HG03045 (cell line): ENCODE results near the gene PRKCQ.
A peak's percentile ranks its signal among the peaks of the same experiment; 100 is the strongest.

Source experiments
- ATAC-seq: cut with Tn5 transposase; IDR thresholded peaks from one replicate; pipeline ENCODE4 v1.9.1; 2021; ENCODE audit warnings: mild to moderate bottlenecking, moderate library complexity; ENCODE audit not compliant: unreplicated experiment

Gene PRKCQ

DNA sequence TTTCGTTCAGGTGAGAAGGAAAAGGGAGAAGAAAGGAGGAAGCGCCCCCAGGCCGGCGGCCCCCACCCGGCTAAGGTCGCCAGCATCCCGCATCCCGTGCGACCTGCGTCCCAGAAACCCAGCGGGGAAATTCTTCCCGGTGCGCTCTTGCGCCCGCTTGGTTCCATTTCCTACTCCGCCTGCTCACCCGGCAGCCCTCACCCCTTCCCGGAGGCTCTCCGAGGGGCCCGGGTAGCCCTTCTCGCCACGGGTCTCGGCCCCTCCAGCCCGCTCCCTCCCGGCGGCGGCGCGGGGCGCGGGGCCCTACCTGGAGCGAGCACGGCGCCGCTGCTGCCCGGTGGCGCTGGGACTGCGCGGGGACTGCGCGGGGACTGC is at the start of gene PRKCQ:
Gene PRKCQ, minus strand, starts transcription at position 373 of the 375 bp plus-strand sequence. CDS start 65,141 bp downstream, outside the sequence.
- peak; percentile 25 for ATAC-seq

DNA sequence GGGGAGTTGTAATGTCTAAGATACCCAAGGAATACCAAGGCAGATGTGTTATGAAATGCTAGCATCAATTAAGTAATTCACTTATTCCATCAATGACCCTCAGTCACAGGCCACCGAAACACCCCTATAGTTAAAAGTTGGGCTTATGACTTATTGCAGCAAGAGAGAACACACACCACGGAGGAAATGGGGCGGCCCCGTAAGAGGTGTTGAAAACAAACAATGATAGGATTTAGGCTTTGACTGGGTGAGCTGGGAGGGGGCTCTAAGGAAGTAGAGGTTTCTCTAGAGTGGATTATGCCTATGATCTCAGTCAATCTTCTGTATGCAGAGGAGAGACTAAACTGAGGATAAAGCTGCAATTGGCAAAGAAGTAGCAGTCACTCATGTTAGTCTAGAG is 45.4 kb upstream of the PRKCQ start:
- no peak for ATAC-seq

DNA sequence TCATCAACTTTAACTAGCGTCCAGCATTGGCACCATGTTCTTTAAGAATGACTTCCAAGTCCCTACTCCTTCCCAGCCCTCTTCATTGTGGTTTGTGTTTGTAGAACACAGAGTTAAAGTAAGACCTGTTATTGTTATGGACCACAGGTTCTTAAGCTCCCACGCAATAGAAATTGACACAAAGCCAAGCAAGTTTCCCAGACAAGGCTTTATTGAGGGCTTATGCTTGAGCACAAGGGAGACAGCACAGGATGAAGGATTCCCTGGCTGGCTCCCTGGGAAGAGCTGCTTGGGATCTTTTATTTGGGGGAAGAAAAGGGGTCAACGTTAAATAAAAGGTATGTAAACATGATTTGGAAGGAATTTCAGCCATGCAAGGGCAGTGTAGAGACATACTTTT is 44.3 kb upstream of the PRKCQ start:
- no peak for ATAC-seq

DNA sequence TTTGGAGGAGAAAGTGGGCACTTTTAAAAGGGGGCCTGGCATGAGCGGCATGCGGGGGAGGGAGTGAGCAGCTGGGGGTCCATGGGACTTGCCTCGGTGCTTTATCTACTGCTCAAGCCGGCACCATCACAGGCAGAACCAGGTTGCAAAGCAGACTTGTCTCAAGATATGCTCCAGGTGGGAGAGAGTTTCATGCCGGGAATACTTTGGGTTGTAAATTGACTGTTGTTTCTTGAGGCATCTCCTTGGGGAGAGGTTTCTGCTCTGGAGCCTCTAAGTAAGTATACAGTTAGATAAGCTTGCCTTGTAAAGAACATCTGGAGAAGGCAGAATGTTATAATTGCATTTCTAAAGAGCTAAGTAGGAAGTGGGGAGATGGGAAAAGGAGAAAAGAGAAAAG is 42.8 kb upstream of the PRKCQ start:
- no peak for ATAC-seq

DNA sequence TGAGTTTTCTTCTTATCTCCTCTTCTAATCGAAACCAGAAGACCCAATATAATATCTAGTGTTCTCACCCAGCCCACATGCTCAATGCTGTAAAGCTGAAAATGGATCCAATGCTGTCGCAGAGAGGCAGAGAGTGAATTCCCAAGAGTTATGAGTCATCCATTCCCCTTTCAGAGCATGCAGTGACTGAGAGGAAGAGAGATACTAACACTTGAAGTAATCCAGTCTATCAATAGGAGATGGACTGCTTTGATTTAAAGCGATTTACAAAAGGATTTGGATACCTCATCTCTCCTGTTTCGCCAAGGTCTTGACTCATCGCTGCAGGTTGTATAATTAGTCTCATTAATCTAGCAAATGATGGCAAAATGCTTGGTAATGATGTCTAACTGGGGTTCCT is 41.5 kb upstream of the PRKCQ start:
- ATAC-seq = no peak

DNA sequence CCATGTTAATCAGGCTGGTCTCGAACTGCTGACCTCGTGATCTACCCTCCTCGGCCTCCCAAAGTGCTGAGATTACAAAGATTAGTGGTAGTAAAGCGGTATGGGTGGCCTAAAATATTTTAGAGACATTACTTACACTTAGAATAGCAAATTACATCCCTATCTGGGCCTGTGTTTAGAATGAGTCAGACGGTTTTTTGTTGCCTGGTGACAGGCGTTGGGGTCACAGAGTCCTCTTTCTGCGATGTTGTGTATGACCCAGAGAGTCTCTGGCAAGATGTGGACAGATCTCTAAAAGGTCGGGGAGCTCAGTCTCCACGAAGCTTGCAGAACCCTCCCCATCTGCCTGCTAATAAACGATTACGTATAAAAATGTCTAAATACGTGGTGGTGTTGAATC is 39.6 kb upstream of the PRKCQ start:
- ATAC-seq = no peak

DNA sequence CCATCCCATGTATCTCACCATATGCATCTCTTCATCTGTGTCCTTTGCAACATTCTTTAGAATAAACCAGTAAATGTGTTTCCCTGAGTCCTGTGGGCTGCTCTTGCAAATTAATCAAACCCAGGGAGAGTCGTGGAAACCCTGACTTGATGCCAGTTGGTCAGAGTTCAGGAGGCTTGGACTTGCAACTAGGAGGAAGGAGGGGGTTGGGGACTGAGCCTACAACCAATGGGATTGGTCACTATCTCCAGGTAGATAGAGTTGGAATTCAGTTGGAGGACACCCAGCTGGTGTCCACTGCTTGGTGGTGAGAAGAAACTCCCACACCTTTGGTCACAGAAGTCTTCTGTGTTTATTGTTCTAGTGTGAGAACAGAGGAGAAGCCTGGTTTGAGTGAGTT is 38.3 kb upstream of the PRKCQ start:
- no peak for ATAC-seq

DNA sequence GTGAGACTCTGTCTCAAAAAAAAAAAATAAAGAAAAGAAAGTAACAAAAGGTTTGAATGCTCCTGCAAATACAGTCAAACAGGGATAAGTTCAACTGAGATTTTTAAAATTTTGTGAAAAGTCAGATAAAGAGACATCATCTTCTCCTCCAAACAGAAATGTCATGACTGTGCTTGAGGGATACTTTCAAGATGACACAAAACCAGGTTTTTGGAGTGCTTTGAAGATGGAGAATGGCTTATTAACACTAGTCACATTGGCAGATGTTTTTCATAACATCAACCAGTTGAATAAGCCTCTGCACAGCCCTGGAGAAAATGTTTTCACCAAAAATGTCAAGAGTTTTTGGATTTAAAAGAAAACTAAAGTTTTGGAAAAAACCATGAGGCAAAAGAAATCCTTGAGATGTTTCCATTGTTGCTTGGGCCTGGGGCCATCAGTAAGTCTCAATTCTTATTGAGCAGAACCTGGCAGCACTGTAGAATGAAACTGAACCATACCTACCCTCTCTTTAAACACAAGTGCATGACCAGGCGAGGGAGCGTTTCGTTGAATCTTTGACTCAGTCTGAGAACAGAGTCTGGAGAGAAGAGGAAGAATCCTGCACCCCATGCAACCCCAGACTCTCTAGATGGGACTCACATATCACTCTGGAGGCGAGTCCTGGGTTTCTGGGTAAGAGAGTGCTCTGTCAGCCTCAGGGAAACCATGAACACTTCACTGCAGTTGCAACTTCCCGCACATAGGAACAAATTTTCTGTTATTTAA is 37.4 kb upstream of the PRKCQ start:
- ATAC-seq = no peak

DNA sequence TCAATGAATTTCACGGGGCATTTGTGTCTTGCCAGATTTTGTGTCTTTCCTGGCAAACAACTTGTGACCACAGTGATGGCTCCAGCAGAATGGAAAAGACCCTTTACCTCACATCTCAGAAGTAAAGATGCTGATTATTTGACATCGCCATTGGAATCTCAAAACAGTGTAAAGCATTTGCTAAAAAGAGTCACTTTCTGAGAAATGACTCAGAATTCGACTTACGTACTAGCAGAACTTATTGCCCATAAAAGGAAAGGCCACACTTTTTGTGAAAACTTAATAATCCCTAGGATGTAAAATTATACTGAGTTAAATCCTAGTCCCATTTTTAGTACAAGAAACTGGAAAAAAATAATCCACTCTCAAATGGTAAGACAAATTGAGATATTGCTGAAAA is 35.9 kb upstream of the PRKCQ start:
- no peak for ATAC-seq

DNA sequence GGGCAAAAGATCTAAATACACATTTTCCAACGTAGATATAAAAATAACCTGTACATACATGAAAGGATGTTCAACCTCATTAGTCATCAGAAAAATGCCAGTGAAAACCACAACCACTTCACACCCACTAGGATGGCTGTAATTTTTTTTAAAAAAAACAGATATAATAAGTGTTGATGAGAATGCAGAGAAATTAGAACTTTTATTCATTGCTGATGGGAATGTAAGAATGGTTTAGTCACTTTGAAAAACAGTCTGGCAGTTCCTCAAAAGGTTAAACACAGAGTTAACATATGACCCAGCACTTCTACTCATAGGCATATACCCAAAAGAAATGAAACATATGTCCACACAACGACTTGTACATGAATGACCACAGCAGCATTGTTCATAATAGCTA is 32.3 kb upstream of the PRKCQ start:
- no peak for ATAC-seq

DNA sequence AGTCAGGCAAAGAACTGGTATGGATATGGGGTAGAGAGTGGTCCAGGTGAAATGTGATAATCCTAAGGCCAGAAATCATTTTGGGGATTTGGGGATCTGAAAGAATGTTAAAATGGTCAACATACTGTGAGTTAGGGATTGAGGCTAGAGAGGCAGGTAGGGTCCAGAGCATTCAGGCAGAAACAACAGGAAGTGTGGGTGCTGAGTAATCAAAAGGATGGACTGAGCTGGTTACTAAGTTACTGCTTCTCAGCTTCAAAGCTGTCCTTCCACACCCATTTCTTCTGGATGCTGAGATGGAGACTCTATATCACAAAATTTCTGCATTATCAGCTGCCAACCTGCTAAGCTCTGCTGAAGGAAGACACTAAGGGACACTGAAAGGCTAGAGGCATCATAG is 30.6 kb upstream of the PRKCQ start:
- ATAC-seq = no peak

DNA sequence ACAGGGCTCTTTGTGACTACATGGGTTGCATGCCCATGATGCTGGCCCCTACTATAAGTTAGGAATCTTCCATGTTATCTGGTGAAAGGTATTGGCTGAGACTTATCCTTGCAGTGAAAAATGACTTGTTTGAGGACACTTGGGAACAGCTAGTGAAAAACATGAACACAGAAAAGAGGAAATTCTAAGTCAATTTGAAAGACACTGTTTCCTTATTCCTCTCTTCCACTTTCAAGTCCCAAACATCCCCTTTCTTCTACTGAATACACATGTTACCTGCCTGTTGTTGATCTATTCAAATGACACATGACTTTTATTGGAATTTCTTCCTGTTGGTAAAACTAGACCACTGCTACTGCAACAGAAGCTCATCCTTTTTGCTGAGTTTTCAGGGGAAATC is 29.5 kb upstream of the PRKCQ start:
- no peak for ATAC-seq

DNA sequence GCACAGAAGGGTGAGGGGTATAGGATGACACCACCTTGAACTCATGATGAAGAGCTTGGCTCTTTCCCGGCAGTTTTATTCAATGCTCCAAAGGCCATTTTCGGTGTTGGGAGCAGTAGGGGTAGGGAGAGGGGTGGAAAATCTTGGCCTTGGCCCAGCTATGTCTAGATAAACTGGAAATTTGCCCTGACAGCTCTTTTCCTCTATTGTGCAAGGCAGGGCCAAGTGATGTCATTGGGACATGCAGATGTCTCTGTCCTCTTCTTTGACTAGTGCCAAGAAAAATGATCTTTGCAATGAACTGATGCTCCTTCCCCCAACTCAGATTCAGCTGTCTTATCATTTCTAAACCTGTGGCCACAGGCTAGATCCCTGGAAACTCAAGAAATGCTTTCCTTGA is 27.7 kb upstream of the PRKCQ start:
- no peak for ATAC-seq

DNA sequence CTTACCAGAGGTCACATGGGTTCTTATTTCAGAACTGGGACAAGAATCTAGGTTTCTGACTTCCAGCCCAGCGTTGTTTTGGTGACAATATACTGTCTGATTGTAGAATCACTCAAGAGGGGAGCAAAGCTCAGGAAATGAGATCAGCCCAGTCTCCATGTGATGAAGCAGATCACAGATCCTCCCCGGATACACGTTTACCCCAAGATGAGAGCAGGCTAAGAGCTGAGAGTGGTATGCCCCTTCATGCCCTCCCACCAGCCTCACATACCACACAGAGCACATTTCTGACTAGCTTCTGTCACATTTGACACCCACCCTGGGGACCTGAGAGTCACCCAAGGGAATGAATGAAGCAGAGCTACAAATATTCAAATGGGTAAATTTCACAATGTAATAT is 27.1 kb upstream of the PRKCQ start:
- no peak for ATAC-seq

DNA sequence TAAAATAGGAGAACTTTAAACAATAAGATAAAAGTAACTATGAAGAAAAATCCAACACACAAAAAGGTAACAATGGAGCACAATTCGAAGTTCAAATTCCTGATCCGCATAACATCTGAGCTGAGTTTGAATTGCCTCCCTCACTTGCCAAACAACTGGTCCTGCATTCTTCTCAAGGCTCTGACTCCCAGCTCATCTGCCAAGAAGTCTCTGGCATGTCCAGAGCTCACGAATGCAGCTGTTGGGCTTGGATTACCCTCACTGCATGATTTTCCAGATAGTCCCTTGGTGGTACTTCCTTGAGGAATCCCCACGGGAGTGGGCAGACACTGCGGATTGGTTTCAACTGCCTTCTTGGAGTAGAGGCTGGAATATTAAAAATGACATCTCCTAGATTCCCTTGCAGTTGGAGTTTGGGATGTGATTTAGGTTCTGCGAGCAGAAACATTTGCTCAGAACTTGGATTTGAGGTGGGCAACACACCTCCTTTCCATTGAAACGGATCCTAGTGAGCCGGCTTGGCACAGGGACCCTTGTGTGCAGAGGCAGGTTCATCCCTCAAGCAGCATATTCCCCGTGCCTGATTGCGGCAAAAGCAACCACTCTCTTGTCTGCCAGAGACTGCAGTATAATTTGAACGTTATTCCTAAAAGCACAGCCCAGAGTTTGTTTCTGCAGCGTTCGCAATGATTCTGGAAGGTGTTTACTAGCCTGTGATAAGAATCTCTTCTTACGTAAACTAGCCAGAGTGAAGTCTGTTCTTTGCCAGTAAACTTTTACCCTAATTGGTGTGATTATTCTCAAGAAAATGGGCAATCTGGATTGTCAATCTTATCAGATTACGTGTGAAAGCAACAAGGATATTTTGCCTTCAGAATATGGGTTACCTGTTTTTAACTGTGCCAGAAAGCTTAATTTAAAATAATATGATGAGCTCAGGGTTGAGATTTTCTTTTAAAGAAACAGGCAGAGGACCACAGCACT is 23.4 kb upstream of the PRKCQ start:
- no peak for ATAC-seq

DNA sequence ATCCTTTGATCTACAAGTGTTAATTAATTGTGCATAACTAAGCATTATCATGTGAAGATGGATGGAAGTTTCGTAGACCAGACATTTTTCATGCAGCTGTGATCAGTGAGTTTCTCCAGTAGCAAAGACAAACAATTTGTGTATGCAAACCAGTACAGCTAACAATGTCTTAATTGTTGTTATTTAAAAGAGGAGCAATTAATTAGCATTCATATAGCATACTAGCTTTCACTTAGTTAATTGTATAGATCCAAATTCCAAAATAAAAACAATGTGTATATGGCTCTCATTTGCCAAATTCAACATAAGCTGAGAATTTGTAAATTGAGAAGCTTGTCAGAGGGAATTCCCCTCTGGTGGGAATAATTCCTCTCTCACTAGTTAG is 22.6 kb upstream of the PRKCQ start:
- ATAC-seq = no peak

DNA sequence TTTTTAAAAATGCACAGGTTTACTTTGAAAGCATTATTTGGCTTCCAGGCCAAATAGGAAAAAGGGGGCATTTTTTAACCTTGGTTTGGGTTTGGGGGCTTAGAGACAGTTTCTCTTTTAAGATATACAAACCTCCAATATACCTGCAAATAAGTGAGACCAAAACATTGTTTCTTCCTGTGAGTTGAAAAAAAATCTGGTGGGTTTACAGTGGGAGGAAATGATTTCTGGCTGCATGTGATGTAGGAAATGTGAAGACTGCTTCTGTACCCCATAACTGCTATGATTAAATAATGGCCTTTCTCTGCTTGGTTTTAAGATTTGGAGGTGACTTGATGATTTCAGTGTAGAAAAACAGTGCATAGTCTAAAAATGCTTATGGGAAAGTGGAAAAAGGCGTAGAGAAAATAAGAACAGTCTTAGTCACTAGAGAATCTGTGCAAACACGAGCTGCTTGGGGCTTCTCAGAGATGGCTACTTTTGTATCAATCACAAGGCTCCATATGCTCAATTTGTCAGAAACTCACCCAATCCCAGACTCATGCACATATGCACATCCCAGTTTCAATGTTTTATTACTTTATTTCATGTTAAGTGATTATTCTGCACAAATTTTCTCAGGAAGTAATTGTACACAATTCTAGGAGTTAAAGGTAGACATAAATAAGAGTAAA is 22.1 kb upstream of the PRKCQ start:
- no peak for ATAC-seq

DNA sequence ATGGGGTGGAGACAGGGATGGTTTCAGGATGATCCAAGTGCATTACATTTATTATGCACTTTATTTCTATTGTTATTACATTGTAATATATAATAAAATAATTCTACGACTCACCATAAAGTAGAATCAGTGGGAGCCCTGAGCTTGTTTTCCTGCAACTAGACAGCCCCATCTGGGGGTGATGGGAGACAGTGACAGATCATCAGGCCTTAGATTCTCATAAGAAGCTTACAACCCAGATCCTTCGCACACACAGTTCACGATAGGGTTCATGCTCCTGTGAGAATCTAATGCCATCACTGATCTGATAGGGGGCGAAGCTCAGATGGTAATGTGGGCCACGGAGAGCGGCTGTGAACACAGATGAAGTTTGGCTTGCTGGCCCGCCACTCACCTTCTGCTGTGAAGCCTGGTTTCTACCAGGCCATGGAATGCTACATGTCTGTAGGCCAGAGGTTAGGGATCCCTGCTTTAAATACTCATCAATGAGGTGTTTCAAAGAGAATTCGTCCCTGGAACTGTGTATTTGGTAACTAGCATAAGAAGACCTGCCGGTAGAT is 21.2 kb upstream of the PRKCQ start:
- no peak for ATAC-seq

DNA sequence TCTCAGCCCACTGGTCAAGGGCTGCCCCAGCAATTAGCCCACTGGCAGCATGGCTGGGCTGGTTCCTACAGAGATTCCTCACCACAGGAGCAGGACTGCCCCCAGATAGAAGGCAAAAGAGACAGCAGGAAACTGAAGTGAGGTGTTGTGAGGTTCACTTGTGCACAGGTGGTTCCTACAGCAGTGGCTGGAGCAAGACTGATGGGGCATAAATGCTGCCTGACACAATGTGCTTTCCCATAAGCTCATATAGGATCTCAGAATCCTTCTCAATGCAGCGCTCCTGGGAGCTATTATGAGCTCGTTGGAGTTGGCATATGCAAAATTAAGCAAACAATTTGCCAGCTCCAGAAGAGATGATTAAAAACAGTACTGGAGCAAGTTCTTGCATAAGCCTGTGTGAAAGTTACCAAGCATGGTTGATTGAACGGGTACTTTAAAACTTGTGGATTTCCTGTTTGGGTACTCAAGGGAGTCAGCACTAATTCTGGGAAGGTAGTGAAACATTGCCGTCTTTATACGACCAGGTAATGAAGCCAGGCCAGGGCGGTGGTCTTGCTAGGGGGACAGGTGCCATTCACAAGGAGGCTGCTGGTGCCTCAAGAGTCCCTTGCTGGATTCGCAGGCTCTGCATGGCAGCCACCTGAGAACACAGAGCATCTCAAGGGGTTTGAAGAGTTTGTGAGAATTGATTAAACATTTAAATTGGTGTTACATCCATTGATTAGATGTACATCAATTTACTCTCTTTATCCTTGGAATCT is 20.3 kb upstream of the PRKCQ start:
- no peak for ATAC-seq

DNA sequence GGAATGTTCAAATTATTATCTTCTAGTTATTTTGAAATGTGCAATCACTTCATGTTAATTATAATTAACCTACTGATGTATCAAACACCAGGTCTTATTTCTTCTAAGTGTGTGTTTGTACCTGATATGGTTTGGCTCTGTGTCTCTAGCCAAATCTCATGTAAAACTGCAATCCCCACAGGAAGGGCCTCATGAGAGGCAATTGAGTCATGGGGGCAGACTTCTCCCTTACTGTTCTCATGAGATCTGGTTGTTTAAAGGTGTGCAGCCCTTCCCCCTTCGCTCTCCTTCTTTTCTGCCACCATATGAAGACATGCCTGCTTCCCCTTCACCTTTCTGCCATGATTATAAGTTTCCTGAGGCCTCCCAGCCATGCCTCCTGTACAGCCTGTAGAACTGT is 18.6 kb upstream of the PRKCQ start:
- no peak for ATAC-seq

DNA sequence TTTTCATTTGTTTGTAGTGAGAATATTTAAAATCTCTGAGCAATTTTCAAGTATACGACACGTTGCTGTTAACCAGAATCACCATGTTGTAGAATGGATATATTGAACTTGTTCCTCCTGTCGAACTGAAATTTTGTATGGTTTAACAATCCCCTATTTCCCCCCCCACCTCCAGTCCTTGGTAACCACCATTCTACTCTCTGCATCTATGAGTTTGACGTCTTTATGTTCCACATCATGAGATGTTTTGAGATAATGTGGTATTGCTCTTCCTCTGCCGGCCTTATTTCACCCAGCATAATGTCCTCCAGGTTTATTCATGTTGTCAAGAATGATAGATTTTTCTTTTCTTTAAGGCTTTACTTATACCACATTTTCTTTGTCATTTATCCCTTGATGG is 17.4 kb upstream of the PRKCQ start:
- ATAC-seq = no peak
